Ovary (tissue), 9 donors: Measurements from ENCODE around the gene DEGS2. TPM values are rescaled to one million over a fixed set of nuclear protein-coding genes. Genes with fewer than 3 reads are reported as not detected.

Experiments
- DNase-seq, 5 donors: peaks; one replicate each; pipeline ENCODE4 v3.0.0-alpha.2; 2019 to 2020
- H3K27ac ChIP-seq, 2 donors: fragments of 200-600 bp; one replicate each; pipeline versions ENCODE4 v1.5.1 to v1.8.0; 2019 to 2022
- H3K27me3 ChIP-seq: fragments of 200-600 bp; one replicate; pipeline ENCODE4 v1.8.0; 2022
- H3K36me3 ChIP-seq: fragments of 200-600 bp; sonication (generic); one replicate; pipeline ENCODE4 v1.5.1; 2019
- H3K4me1 ChIP-seq: one replicate; pipeline ENCODE4 v1.8.1; 2013; ENCODE audit warnings: mild to moderate bottlenecking, moderate library complexity; ENCODE audit not compliant: insufficient read depth
- H3K4me3 ChIP-seq: fragments of 200-600 bp; sonication (generic); one replicate; pipeline ENCODE4 v1.5.1; 2017
- H3K9me3 ChIP-seq, 2 donors: fragments of 200-600 bp in 1 of 2; sonication (generic) in 1 of 2; one replicate each; pipeline versions ENCODE4 v1.5.1 to v1.8.1; 2013 to 2019; ENCODE audit warnings: mild to moderate bottlenecking in 1 of 2, moderate library complexity in 1 of 2
- CTCF ChIP-seq, 3 donors: fragments of 450-650 bp in 2 of 3; fragments of 200-600 bp in 1 of 3; IDR thresholded peaks; one replicate each; pipeline versions ENCODE4 v1.5.1 to v1.8.0; 2016 to 2022; ENCODE audit warnings: antibody characterized with exemption in 3 of 3, mild to moderate bottlenecking in 1 of 3
- EP300 ChIP-seq: sonication (generic); formaldehyde crosslinking; IDR thresholded peaks from one replicate; pipeline ENCODE4 v1.6.1; 2017; ENCODE audit warnings: antibody characterized with exemption
- POLR2A ChIP-seq: fragments of 450-650 bp; IDR thresholded peaks from one replicate; pipeline ENCODE4 v1.6.1; 2017; ENCODE audit warnings: antibody characterized with exemption, mild to moderate bottlenecking, moderate library complexity
- WGBS, 3 donors: extraction: QIAGEN DNeasy Blood & Tissue Kit in 1 of 3; methylation state at CpG; one replicate each; pipeline versions ENCODE4 v1.1.5 to v1.1.7; 2013 to 2017; 5-methylcytosine and 5-hydroxymethylcytosine counted together
- intact Hi-C, 4 donors: fragments of 100-400 bp; cut with DNase I; formaldehyde crosslinking; loops; one replicate each; pipeline versions ENCODE4 v1.11.0 to v1.15.1; 2022 to 2023
- polyA plus RNA-seq, 2 donors: library from polyadenylated mRNA; stranded (reverse); fragments of 200-250 nt in 1 of 2; fragments of 350-450 nt in 1 of 2; fragmentation: Illumina TruSeq in 1 of 2; extraction: RNeasy Lipid Tissue Mini Kit (QIAGEN cat#74804) in 1 of 2; gene quantifications; one replicate each; pipeline ENCODE4 v1.2.3, GENCODE V29; 2013 to 2014
- total RNA-seq, 7 donors: library from RNA; depleted of rRNA in 2 of 7; stranded (reverse); fragments of >200 nt in 2 of 7; fragmentation: NEBNext Ultra II Directional in 3 of 7; extraction: Animal tissue kit (Norgen Biotek cat#: 25700) in 3 of 7; gene quantifications; one replicate each; pipeline versions ENCODE4 v1.1.0 to v1.2.4, GENCODE V29; 2016 to 2023
- donor health status: DM: no; HTN: no; CAD: no; lungs with moderate emphysema.
- donor health status: DM: no; HTN: no; CAD: no.
- donor health status: Bipolar disorder and iron deficiency.
- donor health status: DM: yes; HTN: yes; CAD: no.
- donor health status: DM: no; HTN: no; CAD: no.
- donor health status: DM: yes; HTN: yes; CAD: no.

The DEGS2 gene
- total and polyA plus RNA-seq, 9 donors: 0.45 to 7.9 (median 2.3) TPM; not detected in 1

- Histone ChIP-seq H3K36me3 (no peaks in the 10 kb centered on the region), H3K27ac (no peak overlapping the region), H3K4me3 (no peak overlapping the region), H3K27me3 (no peaks in the 10 kb centered on the region), H3K9me3 (no peaks in the 10 kb centered on the region), H3K4me1 (no peaks in the 10 kb centered on the region)
- no peak for TF ChIP-seq EP300
- no peak for TF ChIP-seq CTCF (IDR thresholded peaks at IDR 0.05)
- TF ChIP-seq POLR2A: no peak
- intact Hi-C loops: loop anchor here (10.0 kb wide), 2 partner anchors 215 to 225 kb away; no protein-coding TSS in a partner anchor
- DNase-seq: no peak
- 89 to 94% (median 90%) methylated on average over 8 of the region's 8 CpGs for WGBS, 3 donors
Measured at GRCh38 chr14:100199240-100199860, 39.9 kb upstream of the DEGS2 start.

DNA sequence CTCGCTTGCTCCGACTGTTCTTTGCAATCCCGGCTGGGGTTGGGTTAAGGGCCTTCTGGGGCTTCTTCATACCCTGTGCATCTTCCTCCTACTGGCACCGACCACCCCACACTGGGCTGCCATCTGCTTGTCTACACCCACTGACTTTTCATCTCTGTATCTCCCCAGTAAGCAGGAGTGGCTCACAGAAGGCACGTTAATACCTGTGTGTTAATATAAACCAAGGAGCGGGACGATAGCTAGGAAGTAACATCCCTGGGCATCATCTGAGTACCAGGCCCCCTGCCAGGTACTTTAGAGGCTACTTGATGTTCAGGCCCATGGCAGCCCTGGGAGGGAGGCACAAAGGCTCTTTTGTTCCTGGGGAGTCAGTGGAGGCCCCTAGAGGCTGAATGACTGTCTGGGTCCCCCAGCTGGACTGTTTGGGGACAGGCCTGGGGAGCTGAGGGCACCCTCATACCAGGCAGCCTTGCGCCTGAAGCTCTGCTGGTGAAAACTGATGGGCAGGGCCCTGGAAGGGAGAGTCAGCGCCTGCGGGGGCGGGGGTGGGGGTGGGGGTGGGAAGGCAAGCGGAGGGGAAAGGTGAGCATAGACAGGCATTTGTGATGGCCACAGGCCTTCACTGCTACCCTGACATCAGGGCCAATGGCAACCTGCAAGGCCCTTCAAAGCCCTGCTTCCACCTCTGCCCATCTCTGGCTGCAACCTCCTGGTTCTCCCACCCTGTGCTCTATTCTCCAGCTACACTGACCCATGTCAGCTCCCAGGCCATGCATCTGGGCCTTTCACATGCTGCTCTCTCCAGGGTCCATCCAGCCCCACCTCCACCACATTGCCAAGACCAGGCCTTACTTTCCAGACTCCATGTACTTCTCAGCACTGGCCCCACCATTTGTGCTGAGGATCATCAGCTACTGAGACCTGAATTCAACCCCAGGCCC, 34.2 kb upstream of the DEGS2 start:
- peak overlapping the region; percentile 55 to 88 for H3K27ac ChIP-seq
- 59 to 68% (median 60%) methylated on average over 12 of the region's 12 CpGs for WGBS, 3 donors
- no peaks in the 10 kb centered on the region for H3K9me3 ChIP-seq
- peak in 3 of 5 donors; percentile 37 to 44 (median 43) for DNase-seq
- H3K4me3 ChIP-seq: peak overlapping the region; percentile 38
- no peaks in the 10 kb centered on the region for H3K4me1 ChIP-seq
- H3K27me3 ChIP-seq: no peaks in the 10 kb centered on the region
- H3K36me3 ChIP-seq: no peaks in the 10 kb centered on the region
- intact Hi-C loops: loop anchor here (10.0 kb wide), 2 partner anchors 209 to 219 kb away; no protein-coding TSS in a partner anchor
- no peak for TF ChIP-seq POLR2A

DNA sequence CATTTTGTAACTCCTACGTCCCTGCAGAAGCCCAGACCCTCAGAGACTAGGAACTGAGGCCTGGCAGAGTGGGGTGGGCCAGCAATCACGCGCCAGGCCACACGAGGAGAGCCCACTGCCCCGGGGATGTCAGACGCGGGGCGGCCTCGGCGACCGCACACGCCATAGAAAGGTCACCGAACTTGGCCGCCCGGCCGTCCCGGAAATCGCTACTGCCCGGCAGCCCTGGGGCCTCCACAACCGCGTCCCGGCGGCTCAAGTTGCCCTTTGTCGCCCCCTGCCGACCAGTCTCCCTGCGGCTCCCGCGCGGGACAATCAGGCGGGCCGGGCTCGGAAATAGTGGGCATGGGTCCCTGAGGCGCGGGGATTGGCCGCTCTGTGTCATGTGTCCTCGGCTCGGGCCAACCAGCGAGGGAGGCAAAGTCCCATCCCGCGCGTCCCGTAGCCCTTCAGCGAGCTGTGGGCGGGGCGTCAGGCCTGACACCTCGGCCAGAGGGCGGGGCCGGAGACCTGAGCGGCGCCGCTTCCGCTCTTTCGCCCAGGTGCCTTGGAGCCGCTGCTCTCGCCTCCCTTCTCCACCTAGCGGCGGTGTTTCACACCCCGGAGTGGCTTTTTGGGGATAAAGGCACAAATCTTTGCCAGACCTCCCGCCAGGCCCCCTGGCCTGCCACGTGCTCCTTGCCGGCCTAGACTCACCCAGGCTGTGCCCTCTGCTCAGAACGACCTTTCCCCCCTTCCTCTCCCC, 33.4 kb upstream of the DEGS2 start:
- 1 to 2% (median 2%) methylated on average over 43 to 62 of the region's 62 CpGs for WGBS, 3 donors
- Histone ChIP-seq H3K36me3 (no peaks in the 10 kb centered on the region), H3K27ac (peak overlapping the region; percentile 78 to 88), H3K4me1 (no peaks in the 10 kb centered on the region), H3K27me3 (no peaks in the 10 kb centered on the region), H3K9me3 (no peaks in the 10 kb centered on the region), H3K4me3 (peak overlapping the region; percentile 38)
- TF ChIP-seq CTCF (IDR thresholded peaks at IDR 0.05) (peak; percentile 92 to 97 (median 93)), EP300 (no peak), POLR2A (peak; percentile 47)
- intact Hi-C loops: loop anchor here (10.0 kb wide), 2 partner anchors 208 to 218 kb away; no protein-coding TSS in a partner anchor
- peak; percentile 99 to 100 (median 99) for DNase-seq

DNA sequence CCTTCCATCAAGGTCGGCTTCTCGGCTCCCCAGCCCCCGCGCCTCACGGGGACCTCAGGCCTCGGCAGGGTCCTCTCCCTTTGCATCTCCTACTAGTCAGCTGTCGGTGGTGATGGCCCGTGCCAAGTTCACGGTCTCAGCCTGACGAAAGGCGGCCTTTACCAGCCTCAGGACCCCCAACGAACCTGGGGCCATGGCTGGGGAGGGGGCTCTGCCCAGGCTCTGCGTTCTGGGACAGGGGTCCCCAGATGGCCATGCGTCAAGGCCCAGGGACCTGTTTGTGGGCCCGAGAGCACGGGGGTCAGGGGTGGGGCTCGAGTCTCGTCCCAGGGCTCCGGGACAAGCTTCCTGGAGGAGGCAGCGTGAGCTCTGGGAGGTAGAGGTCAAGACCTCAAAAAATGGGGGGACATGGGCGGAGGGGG, 32.8 kb upstream of the DEGS2 start:
- Histone ChIP-seq H3K9me3 (no peaks in the 10 kb centered on the region), H3K4me1 (no peaks in the 10 kb centered on the region), H3K36me3 (no peaks in the 10 kb centered on the region), H3K27ac (peak overlapping the region; percentile 78 to 88), H3K27me3 (no peaks in the 10 kb centered on the region), H3K4me3 (peak overlapping the region; percentile 38)
- peak; percentile 49 to 71 (median 65) for DNase-seq
- WGBS, 3 donors: 18 to 22% (median 20%) methylated on average over 20 to 21 of the region's 21 CpGs
- TF ChIP-seq CTCF (IDR thresholded peaks at IDR 0.05) (no peak), EP300 (no peak), POLR2A (no peak)
- intact Hi-C loops: loop anchor here (10.0 kb wide), 2 partner anchors 207 to 217 kb away; no protein-coding TSS in a partner anchor
